WTC11 (cell line): ENCODE measurements around the gene NTSR1. TPM values are rescaled to one million over a fixed set of nuclear protein-coding genes. Genes with fewer than 3 reads are reported as not detected.

Experiments
- ATAC-seq: fragments of 200-7000 bp; cut with Tn5 transposase; 2 replicates; pipeline ENCODE4 v1.10.0; 2021; ENCODE audit warnings: mild to moderate bottlenecking, moderate library complexity
- CTCF ChIA-PET: fragments of 300-600 bp; sonication (Branson Sonifier 250); formaldehyde crosslinking; loops from one replicate; lab custom pipeline; 2021; ENCODE audit warnings: antibody characterized with exemption; lab: Charles Lee
- POLR2A ChIA-PET: fragments of 350-600 bp; sonication (Branson Sonifier 250); formaldehyde crosslinking; loops from one replicate; lab custom pipeline; 2021; ENCODE audit warnings: antibody characterized with exemption; lab: Charles Lee
- DNase-seq: peaks from one replicate; pipeline ENCODE4 v3.0.0; 2021; ENCODE audit warnings: low spot score
- H3K27ac Mint-ChIP-seq: 2 replicates; pipeline ENCODE4 v1.8.0; 2021; ENCODE audit warnings: mixed read lengths
- H3K27me3 Mint-ChIP-seq: 2 replicates; pipeline ENCODE4 v1.8.0; 2021; ENCODE audit warnings: low read depth, mild to moderate bottlenecking, moderate library complexity, mixed read lengths
- H3K36me3 Mint-ChIP-seq: 2 replicates; pipeline ENCODE4 v1.8.0; 2021; ENCODE audit warnings: mixed read lengths
- H3K4me1 Mint-ChIP-seq: 2 replicates; pipeline ENCODE4 v1.8.0; 2022; ENCODE audit warnings: mixed read lengths
- H3K4me3 Mint-ChIP-seq: 2 replicates; pipeline ENCODE4 v1.8.0; 2021; ENCODE audit warnings: mild to moderate bottlenecking, moderate library complexity, mixed read lengths
- H3K9me3 Mint-ChIP-seq: 2 replicates; pipeline ENCODE4 v1.8.0; 2021; ENCODE audit warnings: mixed read lengths
- AFF4 ChIP-seq: sonication (generic); formaldehyde crosslinking; IDR thresholded peaks from 2 replicates; pipeline ENCODE4 v1.8.1; 2023; ENCODE audit warnings: mild to moderate bottlenecking, missing genetic modification reagents, borderline replicate concordance
- JUN ChIP-seq: sonication (generic); formaldehyde crosslinking; IDR thresholded peaks from 2 replicates; pipeline ENCODE4 v1.8.0; 2023; ENCODE audit warnings: mild to moderate bottlenecking, missing genetic modification reagents
- ZMAT4 ChIP-seq: fragments of 250-450 bp; sonication (Bioruptor Pico); IDR thresholded peaks from 2 replicates; pipeline ENCODE4 v1.9.0; 2021; ENCODE audit warnings: mild to moderate bottlenecking
- ZNF416 ChIP-seq: fragments of 250-450 bp; sonication (Bioruptor Pico); IDR thresholded peaks from 2 replicates; pipeline ENCODE4 v1.9.0; 2021; ENCODE audit warnings: mild to moderate bottlenecking, inconsistent platforms
- ZNF532 ChIP-seq: fragments of 250-450 bp; sonication (Bioruptor Pico); IDR thresholded peaks from 2 replicates; pipeline ENCODE4 v1.9.0; 2021; ENCODE audit warnings: mild to moderate bottlenecking, borderline replicate concordance
- total RNA-seq: library from RNA; stranded (reverse); gene quantifications from 3 replicates; pipeline ENCODE4 v1.2.3, GENCODE V29; 2021
- TF ChIP-seq, protein P1 (sequence below): fragments of 250-450 bp; sonication (Bioruptor Pico); conservative IDR thresholded peaks from 2 replicates; pipeline ENCODE4 v1.9.0; 2021; ENCODE audit warnings: mild to moderate bottlenecking
- TF ChIP-seq, protein P2 (sequence below): fragments of 200-600 bp; IDR thresholded peaks from 2 replicates; pipeline ENCODE4 v1.8.0; 2022; ENCODE audit warnings: antibody characterized with exemption

NTSR1 gene
- total RNA-seq, 1 experiment from 2014 or later, result 0.63 TPM

GRCh38 chr20:62723768-62724450, 15.3 kb downstream of the NTSR1 start:
- H3K4me3 Mint-ChIP-seq, result no peak overlapping the region
- ATAC-seq, result no peak
- H3K9me3 Mint-ChIP-seq, result peaks cover 28% of the 10 kb centered on the region
- no peak overlapping the region for H3K27ac Mint-ChIP-seq
- peaks cover 12% of the 10 kb centered on the region for H3K27me3 Mint-ChIP-seq
- H3K36me3 Mint-ChIP-seq, result peaks cover 12% of the 10 kb centered on the region
- POLR2A ChIA-PET, result no interaction called here
- CTCF ChIA-PET, result interaction anchor here (0.7 to 2.6 kb wide), 5 partner anchors 10 to 68 kb away, joined by 3 to 10 read pairs (median 4); partner anchors contain the start of gene NTSR1
- no peak for DNase-seq
- TF ChIP-seq JUN (no peak), AFF4 (CRISPR knock-in tag) (no peak)
- TF ChIP-seq, protein P1, sequence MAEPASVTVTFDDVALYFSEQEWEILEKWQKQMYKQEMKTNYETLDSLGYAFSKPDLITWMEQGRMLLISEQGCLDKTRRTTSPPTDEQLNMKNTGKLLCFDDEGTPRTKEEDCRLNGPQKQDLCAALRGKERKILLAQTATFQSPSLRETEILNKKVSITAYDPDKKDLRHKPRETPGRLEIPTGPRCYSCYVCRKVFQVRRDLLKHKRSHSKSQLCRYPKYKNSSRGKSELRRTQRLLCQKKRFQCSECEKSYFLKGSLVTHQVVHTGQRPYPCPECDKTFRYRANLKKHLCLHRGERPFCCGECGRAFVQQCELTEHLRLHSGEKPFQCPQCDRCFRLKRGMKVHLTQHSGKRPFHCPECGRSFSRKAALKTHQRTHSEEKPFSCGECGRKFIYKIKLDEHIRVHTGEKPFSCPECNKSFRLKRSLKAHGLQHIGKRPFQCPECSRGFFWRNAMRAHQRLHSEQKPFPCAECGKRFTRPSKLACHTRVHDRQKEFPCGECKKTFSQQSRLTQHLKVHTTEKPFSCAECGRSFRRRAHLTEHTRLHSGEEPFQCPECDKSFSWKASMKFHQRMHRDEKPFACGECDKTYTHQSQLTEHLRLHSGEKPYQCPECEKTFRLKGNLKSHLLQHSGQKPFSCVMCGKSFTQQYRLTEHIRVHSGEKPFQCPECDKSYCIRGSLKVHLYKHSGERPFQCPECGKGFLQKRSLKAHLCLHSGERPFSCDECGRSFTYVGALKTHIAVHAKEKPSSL (CRISPR knock-in tag), result no peak
- TF ChIP-seq, protein P2, sequence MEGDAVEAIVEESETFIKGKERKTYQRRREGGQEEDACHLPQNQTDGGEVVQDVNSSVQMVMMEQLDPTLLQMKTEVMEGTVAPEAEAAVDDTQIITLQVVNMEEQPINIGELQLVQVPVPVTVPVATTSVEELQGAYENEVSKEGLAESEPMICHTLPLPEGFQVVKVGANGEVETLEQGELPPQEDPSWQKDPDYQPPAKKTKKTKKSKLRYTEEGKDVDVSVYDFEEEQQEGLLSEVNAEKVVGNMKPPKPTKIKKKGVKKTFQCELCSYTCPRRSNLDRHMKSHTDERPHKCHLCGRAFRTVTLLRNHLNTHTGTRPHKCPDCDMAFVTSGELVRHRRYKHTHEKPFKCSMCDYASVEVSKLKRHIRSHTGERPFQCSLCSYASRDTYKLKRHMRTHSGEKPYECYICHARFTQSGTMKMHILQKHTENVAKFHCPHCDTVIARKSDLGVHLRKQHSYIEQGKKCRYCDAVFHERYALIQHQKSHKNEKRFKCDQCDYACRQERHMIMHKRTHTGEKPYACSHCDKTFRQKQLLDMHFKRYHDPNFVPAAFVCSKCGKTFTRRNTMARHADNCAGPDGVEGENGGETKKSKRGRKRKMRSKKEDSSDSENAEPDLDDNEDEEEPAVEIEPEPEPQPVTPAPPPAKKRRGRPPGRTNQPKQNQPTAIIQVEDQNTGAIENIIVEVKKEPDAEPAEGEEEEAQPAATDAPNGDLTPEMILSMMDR, result no peak
- TF ChIP-seq, all 79 proteins: peak for 0
- no peaks in the 10 kb centered on the region for H3K4me1 Mint-ChIP-seq

- POLR2A ChIA-PET, result no interaction called here
- TF ChIP-seq ZNF416 (CRISPR knock-in tag), result no peak
- TF ChIP-seq ZMAT4, result no peak
- TF ChIP-seq ZNF532 (CRISPR knock-in tag), result no peak
- Mint-ChIP-seq H3K4me3 (no peak overlapping the region), H3K36me3 (peaks cover 12% of the 10 kb centered on the region), H3K4me1 (no peaks in the 10 kb centered on the region), H3K27ac (no peak overlapping the region), H3K9me3 (peaks cover 24% of the 10 kb centered on the region), H3K27me3 (peaks cover 12% of the 10 kb centered on the region)
- CTCF ChIA-PET, result interaction anchor here (1.3 to 2.6 kb wide), 3 partner anchors 9 to 67 kb away, joined by 4 to 10 read pairs (median 6); partner anchors contain the start of gene NTSR1
- DNase-seq (no peak), ATAC-seq (no peak)
These were observed 16.3 kb downstream of the NTSR1 start for GRCh38 chr20:62724692-62725595.
